GM12873 (cell line): Measurements from ENCODE around the gene SLC12A8.

Source experiments
- TF ChIP-seq, protein P1 (sequence below): IDR thresholded peaks from 2 replicates; pipeline ENCODE4 v1.5.1; 2012; ENCODE audit warnings: low read depth, mild to moderate bottlenecking, moderate library complexity, low read length, control low read depth; ENCODE audit not compliant: insufficient read depth; ENCODE audit errors: missing control alignments

The SLC12A8 gene

DNA sequence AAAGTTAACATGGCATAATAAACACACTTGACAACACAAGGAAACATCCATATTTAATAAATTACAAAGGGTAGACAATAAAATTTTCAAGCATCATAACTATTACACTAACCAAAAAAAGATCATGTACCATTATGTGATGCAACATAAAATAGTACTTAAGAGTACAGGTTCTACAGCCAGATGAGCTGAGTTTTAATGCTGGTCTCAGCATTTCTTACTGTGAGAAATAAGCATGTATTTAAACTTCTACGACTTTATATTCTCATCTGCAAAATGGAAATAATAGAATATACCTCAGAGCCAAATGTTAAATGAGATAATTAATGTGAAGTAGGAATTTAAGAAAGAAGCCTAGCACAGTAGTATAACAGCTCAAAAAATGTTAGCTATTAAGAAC, 33.7 kb upstream of the SLC12A8 start:
- TF ChIP-seq, protein P1, sequence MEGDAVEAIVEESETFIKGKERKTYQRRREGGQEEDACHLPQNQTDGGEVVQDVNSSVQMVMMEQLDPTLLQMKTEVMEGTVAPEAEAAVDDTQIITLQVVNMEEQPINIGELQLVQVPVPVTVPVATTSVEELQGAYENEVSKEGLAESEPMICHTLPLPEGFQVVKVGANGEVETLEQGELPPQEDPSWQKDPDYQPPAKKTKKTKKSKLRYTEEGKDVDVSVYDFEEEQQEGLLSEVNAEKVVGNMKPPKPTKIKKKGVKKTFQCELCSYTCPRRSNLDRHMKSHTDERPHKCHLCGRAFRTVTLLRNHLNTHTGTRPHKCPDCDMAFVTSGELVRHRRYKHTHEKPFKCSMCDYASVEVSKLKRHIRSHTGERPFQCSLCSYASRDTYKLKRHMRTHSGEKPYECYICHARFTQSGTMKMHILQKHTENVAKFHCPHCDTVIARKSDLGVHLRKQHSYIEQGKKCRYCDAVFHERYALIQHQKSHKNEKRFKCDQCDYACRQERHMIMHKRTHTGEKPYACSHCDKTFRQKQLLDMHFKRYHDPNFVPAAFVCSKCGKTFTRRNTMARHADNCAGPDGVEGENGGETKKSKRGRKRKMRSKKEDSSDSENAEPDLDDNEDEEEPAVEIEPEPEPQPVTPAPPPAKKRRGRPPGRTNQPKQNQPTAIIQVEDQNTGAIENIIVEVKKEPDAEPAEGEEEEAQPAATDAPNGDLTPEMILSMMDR = no peak

DNA sequence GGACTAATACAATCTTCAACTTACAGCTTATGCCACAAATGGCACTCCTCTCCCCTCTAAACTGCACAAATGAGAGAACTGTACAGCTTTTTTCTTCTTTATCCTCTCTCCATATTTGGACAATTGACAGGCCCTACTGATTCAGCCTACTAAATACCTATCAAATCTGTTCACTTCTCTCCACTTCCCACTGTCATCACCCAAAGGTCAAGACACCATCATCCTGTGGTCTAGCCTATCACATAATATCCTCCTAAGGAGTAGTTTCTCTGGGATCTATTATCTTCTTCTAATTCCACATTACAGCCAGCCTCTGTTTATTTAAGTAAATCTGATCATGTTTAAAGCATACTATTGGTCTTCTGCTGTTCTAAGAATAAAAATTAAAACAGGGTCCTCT, 33.0 kb upstream of the SLC12A8 start:
- TF ChIP-seq, protein P1 = no peak

DNA sequence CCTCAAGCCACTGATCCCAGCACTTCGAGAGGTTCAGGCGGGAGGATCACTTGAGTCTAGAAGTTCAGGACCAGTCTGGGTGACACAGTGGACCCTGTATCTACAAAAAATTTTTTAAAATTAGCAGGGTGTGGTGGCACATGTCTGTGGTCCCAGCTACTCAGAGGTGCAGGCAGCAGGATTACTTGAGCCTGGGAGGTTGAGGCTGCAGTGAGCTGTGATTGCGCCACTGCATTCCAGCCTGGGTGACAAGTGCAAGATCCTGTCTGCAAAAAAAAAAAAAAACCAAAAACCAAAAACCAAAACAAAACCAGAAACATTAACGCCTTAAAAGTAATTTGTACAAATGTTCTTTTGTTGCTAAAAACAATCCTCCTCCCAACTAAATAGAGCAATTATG, 27.9 kb upstream of the SLC12A8 start:
- TF ChIP-seq, protein P1 = no peak

DNA sequence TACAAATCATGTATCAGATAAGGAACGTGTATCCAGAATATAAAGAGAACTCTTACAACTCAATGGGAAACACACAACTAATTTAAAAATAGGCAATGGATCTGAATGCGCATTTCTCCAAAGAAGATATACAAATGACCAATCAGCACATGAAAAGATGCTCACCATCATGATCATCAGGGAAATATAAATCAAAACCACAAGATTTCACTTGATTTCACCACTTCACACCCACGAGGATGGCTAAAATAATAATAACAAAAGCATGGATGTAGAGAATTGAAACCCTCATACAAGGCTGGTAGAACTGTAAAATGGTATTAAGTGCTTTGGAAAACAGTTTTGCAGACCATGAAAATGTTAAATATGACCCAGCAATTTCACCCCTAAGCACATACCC, 26.7 kb upstream of the SLC12A8 start:
- TF ChIP-seq, protein P1 = no peak

DNA sequence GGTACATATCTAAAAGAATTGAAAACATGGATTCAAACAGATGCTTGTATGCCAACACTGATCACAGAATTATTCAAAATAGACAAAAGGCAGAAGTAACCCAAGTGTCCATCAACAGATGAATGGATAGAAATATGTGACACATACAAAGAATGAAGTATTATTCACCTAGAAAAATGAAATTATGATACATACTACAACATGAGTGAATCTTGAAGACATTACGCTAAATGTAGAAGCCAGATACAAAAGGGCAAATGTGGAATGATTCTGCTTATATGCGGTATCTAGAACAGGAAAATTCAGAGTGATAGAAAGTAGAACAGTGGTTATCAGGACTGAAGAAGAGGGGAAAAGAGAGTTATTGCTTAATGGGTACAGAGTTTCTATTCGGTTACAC, 26.2 kb upstream of the SLC12A8 start:
- TF ChIP-seq, protein P1 = no peak

DNA sequence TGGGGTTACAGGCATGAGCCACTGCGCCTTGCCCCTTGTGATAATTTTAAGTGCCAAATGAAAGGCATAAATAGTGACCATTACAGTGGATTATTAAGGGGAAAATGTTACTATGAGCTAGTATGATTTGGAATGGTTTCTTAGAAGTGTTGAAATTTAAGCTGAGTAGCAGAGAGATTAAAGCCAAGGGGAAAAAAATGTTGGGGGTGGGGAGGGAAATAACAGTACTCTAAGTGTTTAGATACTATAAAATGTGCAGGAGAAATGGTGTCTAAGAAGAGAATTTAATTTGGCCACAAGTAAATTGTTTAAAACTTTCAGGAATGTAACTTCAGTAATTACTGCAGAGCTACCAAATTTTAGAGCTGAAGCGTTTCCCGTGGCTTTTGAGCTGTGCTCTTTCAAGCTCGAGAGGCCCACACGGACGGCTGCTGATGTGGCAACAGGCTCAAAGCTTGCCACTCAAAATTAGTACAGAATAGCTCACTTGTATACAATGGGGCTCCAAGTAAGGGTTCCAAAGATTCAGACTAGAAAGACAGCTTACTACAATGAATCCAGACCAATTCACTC, 23.9 kb upstream of the SLC12A8 start:
- TF ChIP-seq, protein P1 = no peak

DNA sequence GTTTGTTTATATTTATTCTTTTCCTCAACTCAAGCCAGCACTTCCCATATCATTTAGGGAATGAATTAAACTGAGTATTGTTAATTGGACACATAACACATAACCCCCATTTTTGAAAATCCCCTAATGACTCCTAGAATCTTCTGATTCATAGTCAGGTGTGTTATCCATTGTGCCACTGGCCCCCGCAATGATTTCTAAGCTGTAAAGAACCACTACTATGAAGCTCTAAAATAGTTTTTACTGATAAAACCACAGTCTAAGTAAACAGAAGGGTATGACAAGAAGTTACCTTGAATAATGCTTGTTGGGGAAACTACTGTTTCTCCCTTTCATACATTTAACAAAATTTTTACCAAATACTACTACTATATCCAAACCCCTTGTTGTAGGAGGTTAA, 22.3 kb upstream of the SLC12A8 start:
- TF ChIP-seq, protein P1 = no peak
